ENCODE data around the gene SLC37A3. TPM values are rescaled to one million over a fixed set of nuclear protein-coding genes. Genes with fewer than 3 reads are reported as not detected.

Gene SLC37A3
- total and polyA plus RNA-seq, 7 donors, result 5.3 to 9.1 (median 7.5) TPM

DNA sequence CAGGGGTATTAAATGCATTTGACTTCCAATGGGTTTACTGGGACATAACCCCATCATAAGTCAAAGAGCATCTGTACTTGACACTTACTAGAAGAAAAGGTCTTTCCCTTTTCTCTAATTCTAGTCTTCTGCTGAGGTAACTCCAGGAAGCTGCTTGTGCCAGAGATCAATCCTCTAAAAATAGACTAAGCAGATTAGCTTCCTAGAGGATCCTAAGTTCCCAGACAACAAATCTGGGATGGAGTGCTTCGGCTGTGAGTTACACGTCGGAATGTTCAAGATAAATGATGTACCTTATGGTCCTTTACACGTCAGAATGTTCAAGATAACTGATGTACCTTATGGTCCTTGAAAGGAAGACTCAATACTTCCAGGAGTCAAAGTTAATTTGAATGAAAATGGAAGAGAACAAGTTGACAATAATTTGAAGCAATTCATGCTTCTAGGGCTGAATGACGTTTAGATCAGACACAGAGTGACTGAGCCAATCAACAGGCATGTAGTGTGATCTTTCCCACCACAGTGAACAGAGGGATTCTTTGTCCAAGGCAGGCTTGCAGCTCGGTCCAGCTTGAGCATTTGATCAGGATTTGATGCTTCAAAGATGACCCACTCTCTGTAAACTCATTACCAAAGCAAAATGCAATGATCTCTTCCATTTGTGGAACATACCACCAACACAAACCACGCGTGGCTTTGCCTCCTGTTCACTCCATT, 63.8 kb downstream of the SLC37A3 start:
- ATAC-seq (no peak), DNase-seq (no peak)
- WGBS, 3 donors, result 55 to 70% (median 63%) methylated on average over 8 of the region's 8 CpGs
- TF ChIP-seq, protein P1, sequence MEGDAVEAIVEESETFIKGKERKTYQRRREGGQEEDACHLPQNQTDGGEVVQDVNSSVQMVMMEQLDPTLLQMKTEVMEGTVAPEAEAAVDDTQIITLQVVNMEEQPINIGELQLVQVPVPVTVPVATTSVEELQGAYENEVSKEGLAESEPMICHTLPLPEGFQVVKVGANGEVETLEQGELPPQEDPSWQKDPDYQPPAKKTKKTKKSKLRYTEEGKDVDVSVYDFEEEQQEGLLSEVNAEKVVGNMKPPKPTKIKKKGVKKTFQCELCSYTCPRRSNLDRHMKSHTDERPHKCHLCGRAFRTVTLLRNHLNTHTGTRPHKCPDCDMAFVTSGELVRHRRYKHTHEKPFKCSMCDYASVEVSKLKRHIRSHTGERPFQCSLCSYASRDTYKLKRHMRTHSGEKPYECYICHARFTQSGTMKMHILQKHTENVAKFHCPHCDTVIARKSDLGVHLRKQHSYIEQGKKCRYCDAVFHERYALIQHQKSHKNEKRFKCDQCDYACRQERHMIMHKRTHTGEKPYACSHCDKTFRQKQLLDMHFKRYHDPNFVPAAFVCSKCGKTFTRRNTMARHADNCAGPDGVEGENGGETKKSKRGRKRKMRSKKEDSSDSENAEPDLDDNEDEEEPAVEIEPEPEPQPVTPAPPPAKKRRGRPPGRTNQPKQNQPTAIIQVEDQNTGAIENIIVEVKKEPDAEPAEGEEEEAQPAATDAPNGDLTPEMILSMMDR (IDR thresholded peaks at IDR 0.05), result no peak
- intact Hi-C loops (cut with DNase I), result no loop called here
- Histone ChIP-seq H3K36me3 (ENCODE audit: insufficient read depth in 1 of 2, low read depth in 1 of 2) (peaks cover 0 to 31% of the 10 kb centered on the region in 2 donors), H3K4me3 (no peak overlapping the region), H3K27ac (no peak overlapping the region), H3K4me1 (no peaks in the 10 kb centered on the region), H3K27me3 (ENCODE audit: insufficient read depth in 3 of 3, low read length in 2 of 3) (no peaks in the 10 kb centered on the region), H3K9me3 (no peaks in the 10 kb centered on the region)

- no peak for DNase-seq
- ATAC-seq, result no peak
- Histone ChIP-seq H3K27me3 (ENCODE audit: insufficient read depth in 3 of 3, low read length in 2 of 3) (no peaks in the 10 kb centered on the region), H3K4me1 (no peaks in the 10 kb centered on the region), H3K27ac (no peak overlapping the region), H3K4me3 (no peak overlapping the region), H3K9me3 (no peaks in the 10 kb centered on the region), H3K36me3 (ENCODE audit: insufficient read depth in 1 of 2, low read depth in 1 of 2) (peaks cover 0 to 26% of the 10 kb centered on the region in 2 donors)
- WGBS, 3 donors, result 90 to 95% (median 95%) methylated on average over 5 of the region's 5 CpGs
- TF ChIP-seq, protein P1 (IDR thresholded peaks at IDR 0.05), result no peak
- intact Hi-C loops (cut with DNase I), result no loop called here
Measured at GRCh38 chr7:140333686-140334085, 64.6 kb downstream of the SLC37A3 start.

DNA sequence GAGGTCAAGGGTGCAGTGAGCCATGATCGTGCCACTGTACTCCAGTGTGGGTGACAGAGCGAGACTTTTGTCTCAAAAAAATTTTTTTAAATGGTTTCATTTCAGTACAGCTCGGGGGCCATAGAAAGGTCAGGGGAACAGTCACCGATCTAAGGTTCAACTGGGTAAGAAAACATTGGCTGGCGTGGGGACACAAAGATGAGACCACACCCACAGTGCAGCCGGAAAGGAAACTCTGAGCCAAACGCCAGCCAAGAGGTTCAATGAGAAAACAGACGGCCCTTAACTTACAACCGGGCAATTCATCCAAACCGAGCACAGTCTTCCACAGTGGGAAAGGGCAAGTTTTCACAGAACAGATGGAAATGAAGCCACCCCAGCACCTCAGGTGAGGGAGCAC, 65.1 kb downstream of the SLC37A3 start:
- TF ChIP-seq, protein P1 (IDR thresholded peaks at IDR 0.05), result no peak
- Histone ChIP-seq H3K27me3 (ENCODE audit: insufficient read depth in 3 of 3, low read length in 2 of 3) (no peaks in the 10 kb centered on the region), H3K4me1 (no peaks in the 10 kb centered on the region), H3K4me3 (no peak overlapping the region), H3K27ac (no peak overlapping the region), H3K9me3 (no peaks in the 10 kb centered on the region), H3K36me3 (ENCODE audit: insufficient read depth in 1 of 2, low read depth in 1 of 2) (peaks cover 0 to 26% of the 10 kb centered on the region in 2 donors)
- 62 to 69% (median 63%) methylated on average over 10 of the region's 10 CpGs for WGBS, 3 donors
- ATAC-seq (no peak), DNase-seq (no peak)
- intact Hi-C loops (cut with DNase I), result no loop called here

DNA sequence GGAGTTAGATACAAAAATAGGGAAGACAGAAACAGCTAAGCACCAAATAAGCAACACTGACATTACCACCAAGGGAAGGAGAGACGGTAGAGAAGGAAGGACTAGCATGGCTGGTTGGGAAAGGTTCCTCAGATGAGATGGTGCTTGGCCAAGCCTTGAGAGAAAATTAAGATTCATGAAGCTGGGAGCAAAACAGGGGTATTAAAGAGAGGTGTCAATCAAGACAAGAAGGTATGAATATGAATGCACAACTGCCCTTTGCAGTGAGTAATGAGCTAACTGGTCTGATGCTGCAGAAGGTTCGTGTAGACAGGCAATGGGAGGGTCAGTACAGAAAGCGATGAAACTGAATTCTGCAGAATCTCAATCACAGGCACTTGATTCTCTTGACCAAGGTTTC, 67.7 kb downstream of the SLC37A3 start:
- Histone ChIP-seq H3K36me3 (ENCODE audit: insufficient read depth in 1 of 2, low read depth in 1 of 2) (peaks cover 0 to 15% of the 10 kb centered on the region in 2 donors), H3K27me3 (ENCODE audit: insufficient read depth in 3 of 3, low read length in 2 of 3) (no peaks in the 10 kb centered on the region), H3K4me3 (no peak overlapping the region), H3K4me1 (no peaks in the 10 kb centered on the region), H3K27ac (no peak overlapping the region), H3K9me3 (no peaks in the 10 kb centered on the region)
- 81 to 88% (median 85%) methylated on average over 3 of the region's 3 CpGs for WGBS, 3 donors
- DNase-seq (no peak), ATAC-seq (no peak)
- TF ChIP-seq, protein P1 (IDR thresholded peaks at IDR 0.05), result no peak
- intact Hi-C loops (cut with DNase I), result no loop called here

GRCh38 chr7:140330128-140330527, 68.2 kb downstream of the SLC37A3 start:
- WGBS, 3 donors, result 86 to 95% (median 88%) methylated on average over 13 of the region's 13 CpGs
- no peak overlapping the region for H3K27ac ChIP-seq
- DNase-seq (no peak), ATAC-seq (no peak)
- TF ChIP-seq, protein P1 (IDR thresholded peaks at IDR 0.05), result no peak
- no peaks in the 10 kb centered on the region for H3K9me3 ChIP-seq
- H3K4me3 ChIP-seq, result no peak overlapping the region
- no peaks in the 10 kb centered on the region for H3K27me3 ChIP-seq (ENCODE audit: insufficient read depth in 3 of 3, low read length in 2 of 3)
- H3K4me1 ChIP-seq, result no peaks in the 10 kb centered on the region
- peaks cover 0 to 11% of the 10 kb centered on the region in 2 donors for H3K36me3 ChIP-seq (ENCODE audit: insufficient read depth in 1 of 2, low read depth in 1 of 2)
- intact Hi-C loops (cut with DNase I), result no loop called here
